ENCODE data around the gene CXXC4.

CXXC4 gene

GRCh38 chr4:104490096-104490769 lies 4.5 kb downstream of the CXXC4 start:
- DNase-seq (ENCODE audit: extremely low read depth in 1 of 2, low read depth in 1 of 2), result no peak

GRCh38 chr4:104489731-104490095 lies 5.0 kb downstream of the CXXC4 start:
- no peak for DNase-seq (ENCODE audit: extremely low read depth in 1 of 2, low read depth in 1 of 2)

GRCh38 chr4:104488151-104488550 lies 6.5 kb downstream of the CXXC4 start:
- no peak for DNase-seq (ENCODE audit: extremely low read depth in 1 of 2, low read depth in 1 of 2)

GRCh38 chr4:104486716-104487504 lies 7.8 kb downstream of the CXXC4 start:
- no peak for DNase-seq (ENCODE audit: extremely low read depth in 1 of 2, low read depth in 1 of 2)

- no peak for DNase-seq (ENCODE audit: extremely low read depth in 1 of 2, low read depth in 1 of 2)
Measured at GRCh38 chr4:104475652-104476051, 19.0 kb downstream of the CXXC4 start.

- no peak for DNase-seq (ENCODE audit: extremely low read depth in 1 of 2, low read depth in 1 of 2)
Measured at GRCh38 chr4:104472766-104473165, 21.9 kb downstream of the CXXC4 start.

- DNase-seq (ENCODE audit: extremely low read depth in 1 of 2, low read depth in 1 of 2), result no peak
Measured at GRCh38 chr4:104470770-104471169, 23.9 kb downstream of the CXXC4 start.

- no peak for DNase-seq (ENCODE audit: extremely low read depth in 1 of 2, low read depth in 1 of 2)
Measured at GRCh38 chr4:104469794-104470193, 24.9 kb downstream of the CXXC4 start.

GRCh38 chr4:104465619-104466018 lies 29.1 kb downstream of the CXXC4 start:
- no peak for DNase-seq (ENCODE audit: extremely low read depth in 1 of 2, low read depth in 1 of 2)

- DNase-seq (ENCODE audit: extremely low read depth in 1 of 2, low read depth in 1 of 2), result no peak
Measured at GRCh38 chr4:104465201-104465600, 29.5 kb downstream of the CXXC4 start.

- DNase-seq (ENCODE audit: extremely low read depth in 1 of 2, low read depth in 1 of 2), result no peak
Measured at GRCh38 chr4:104462641-104463040, 32.1 kb downstream of the CXXC4 start.

GRCh38 chr4:104457308-104457981 lies 37.2 kb downstream of the CXXC4 start:
- DNase-seq (ENCODE audit: extremely low read depth in 1 of 2, low read depth in 1 of 2), result no peak

GRCh38 chr4:104451573-104451972 lies 43.1 kb downstream of the CXXC4 start:
- DNase-seq (ENCODE audit: extremely low read depth in 1 of 2, low read depth in 1 of 2), result no peak

- no peak for DNase-seq (ENCODE audit: extremely low read depth in 1 of 2, low read depth in 1 of 2)
Measured at GRCh38 chr4:104449537-104449936, 45.2 kb downstream of the CXXC4 start.

- no peak for DNase-seq (ENCODE audit: extremely low read depth in 1 of 2, low read depth in 1 of 2)
Measured at GRCh38 chr4:104447294-104447693, 47.4 kb downstream of the CXXC4 start.

GRCh38 chr4:104446431-104447278 lies 48.0 kb downstream of the CXXC4 start:
- DNase-seq (ENCODE audit: extremely low read depth in 1 of 2, low read depth in 1 of 2), result no peak

- no peak for DNase-seq (ENCODE audit: extremely low read depth in 1 of 2, low read depth in 1 of 2)
Measured at GRCh38 chr4:104444685-104445084, 50.0 kb downstream of the CXXC4 start.

GRCh38 chr4:104436542-104436941 lies 58.2 kb downstream of the CXXC4 start:
- no peak for DNase-seq (ENCODE audit: extremely low read depth in 1 of 2, low read depth in 1 of 2)

GRCh38 chr4:104429150-104429741 lies 65.4 kb downstream of the CXXC4 start:
- DNase-seq (ENCODE audit: extremely low read depth in 1 of 2, low read depth in 1 of 2), result no peak

- DNase-seq (ENCODE audit: extremely low read depth in 1 of 2, low read depth in 1 of 2), result no peak
Measured at GRCh38 chr4:104425948-104426347, 68.7 kb downstream of the CXXC4 start.

GRCh38 chr4:104424989-104425388 lies 69.7 kb downstream of the CXXC4 start:
- no peak for DNase-seq (ENCODE audit: extremely low read depth in 1 of 2, low read depth in 1 of 2)

Data from activated CD8-positive, alpha-beta memory T cell treated with anti-CD3 and anti-CD28 coated beads for 1 hour (primary cell).